NT2/D1 (cell line): ENCODE measurements around the gene DDC.

Source experiments
- SUZ12 ChIP-seq: IDR thresholded peaks from 2 replicates; pipeline ENCODE4 v1.6.1; 2011; ENCODE audit not compliant: insufficient read length, insufficient read depth; ENCODE audit errors: extremely low read depth
- YY1 ChIP-seq: IDR thresholded peaks from 2 replicates; pipeline ENCODE4 v1.6.1; 2011; ENCODE audit not compliant: insufficient read length, insufficient read depth
- ZNF274 ChIP-seq: IDR thresholded peaks from 2 replicates; pipeline ENCODE4 v1.6.1; 2011; ENCODE audit warnings: mild to moderate bottlenecking, low read depth, low read length

DNA sequence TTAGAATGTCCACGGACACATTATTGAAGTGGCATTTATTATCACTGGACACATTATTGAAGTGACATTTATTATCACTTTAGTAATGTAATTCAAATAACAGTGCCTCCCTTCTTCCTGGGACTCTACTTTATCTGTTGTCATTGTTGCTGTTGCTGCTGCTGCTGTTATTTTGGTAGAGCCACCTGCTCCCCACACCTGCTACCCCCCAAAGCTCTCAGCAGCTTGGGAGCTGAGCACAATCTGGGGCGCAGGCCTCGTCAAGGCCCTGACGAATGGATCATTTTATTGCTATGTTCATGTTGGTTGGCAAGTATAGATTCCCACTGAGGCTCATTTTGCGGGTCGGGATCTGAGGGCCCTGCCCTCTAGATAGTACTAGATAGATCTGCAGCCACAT is 139.9 kb downstream of the DDC start:
- TF ChIP-seq SUZ12 (no peak), ZNF274 (no peak), YY1 (no peak)
